HG03521 (cell line): ENCODE data around the gene BPIFB2.
"Not testable (repeated sequence)": the region's sequence is repeated elsewhere in the genome, so short reads cannot be mapped to it uniquely, and the experiment has no call there.

Source experiments
- ATAC-seq: cut with Tn5 transposase; IDR thresholded peaks from one replicate; pipeline ENCODE4 v1.9.1; 2021; ENCODE audit warnings: mild to moderate bottlenecking, moderate library complexity; ENCODE audit not compliant: unreplicated experiment

The BPIFB2 gene

GRCh38 chr20:33034115-33034514, 26.6 kb downstream of the BPIFB2 start:
- ATAC-seq, result no peak

DNA sequence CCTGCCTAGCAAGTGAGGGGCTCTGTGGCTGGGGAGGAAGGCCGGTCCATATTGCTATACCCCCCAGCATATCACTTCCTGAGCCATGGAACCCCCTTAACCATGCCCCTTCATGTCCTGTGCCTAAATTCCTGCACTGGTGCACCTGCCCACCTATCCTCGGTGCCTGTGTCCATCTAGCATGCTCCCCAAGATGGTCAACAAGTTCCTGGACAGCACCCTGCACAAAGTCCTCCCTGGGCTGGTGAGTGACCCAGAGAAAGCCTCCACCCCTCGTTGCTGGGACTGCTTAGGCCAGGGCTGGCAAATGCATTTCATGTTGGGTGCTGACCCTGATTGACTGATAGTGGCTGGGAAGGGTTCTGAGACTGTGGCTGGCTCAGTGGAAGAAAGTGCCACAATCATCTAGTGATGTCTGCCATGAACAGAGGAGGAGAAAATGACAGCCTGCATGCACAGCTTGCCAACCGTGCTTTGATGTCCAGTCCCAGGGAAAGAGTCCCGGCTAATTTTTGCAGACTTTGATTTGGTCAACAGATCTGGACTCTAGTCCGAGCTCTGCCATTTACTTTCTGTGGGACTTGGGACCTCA, 27.5 kb downstream of the BPIFB2 start:
- ATAC-seq, result no peak

DNA sequence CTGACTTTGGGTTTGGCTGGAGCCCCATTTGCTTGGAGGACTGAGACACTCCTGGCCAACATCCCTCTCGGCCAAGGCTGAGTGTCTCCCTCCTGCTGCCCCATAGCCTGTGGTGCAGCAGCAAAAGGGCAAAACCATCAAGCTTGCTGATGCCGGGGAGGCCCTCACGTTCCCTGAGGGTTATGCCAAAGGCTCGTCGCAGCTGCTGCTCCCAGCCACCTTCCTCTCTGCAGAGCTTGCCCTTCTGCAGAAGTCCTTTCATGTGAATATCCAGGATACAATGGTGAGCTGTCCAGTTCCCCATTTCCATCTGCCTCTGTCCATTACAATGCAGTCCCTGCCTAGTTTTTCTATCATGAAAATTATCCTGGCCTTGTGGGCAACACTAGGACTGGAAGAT, 30.0 kb downstream of the BPIFB2 start:
- no peak for ATAC-seq

- no peak for ATAC-seq
Observed at GRCh38 chr20:33038243-33038642, 30.7 kb downstream of the BPIFB2 start.

GRCh38 chr20:33042430-33042829, 34.9 kb downstream of the BPIFB2 start:
- no peak for ATAC-seq

- no peak for ATAC-seq
Observed at GRCh38 chr20:33042983-33043730, 35.7 kb downstream of the BPIFB2 start.

DNA sequence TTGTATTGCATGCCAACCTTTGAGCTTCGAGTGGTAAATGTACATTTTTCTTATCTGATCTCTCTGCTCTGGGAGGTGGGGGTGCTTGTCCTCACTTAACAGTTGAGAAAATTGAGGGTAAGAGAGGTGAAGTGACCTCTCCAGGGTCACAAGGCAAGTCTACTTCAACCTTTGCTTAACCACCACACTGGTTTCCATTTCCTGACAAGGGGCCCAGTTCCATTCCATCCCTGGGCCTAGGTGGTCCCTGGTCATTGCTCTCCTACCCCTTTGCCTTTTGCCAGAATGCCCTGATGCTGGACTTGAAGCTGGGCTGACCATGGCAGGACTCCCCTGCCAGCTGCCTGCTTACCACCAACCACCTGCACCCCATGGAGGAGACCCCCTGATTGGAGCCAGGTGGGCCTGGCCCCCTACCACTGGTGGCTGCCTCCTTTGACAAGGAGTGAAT, 36.3 kb downstream of the BPIFB2 start:
- no peak for ATAC-seq

DNA sequence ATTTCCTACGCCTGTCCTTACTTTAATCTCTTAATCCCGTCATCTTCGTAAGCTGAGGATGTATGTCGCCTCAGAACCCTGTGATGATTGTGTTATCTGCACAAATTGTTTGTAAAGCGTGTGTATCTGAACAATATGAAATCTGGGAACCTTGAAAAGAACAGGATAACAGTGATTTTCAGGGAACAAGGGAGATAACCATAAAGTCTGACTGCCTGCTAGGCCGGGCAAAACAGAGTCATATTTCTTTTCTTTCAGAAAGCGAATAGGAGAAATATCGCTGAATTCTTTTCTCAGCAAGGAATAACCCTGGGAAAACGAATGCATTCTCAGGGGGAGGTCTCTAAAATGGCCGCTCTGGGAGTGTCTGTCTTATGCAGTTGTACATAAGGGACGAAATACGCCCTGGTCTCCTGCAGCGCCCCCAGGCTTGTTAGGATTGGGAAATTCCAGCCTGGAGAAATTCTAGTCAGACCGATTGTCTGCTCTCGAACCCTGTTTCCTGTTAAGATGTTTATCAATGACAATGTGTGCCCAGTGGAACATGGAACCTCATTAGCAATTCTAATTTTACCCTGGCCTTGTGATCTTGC, 37.7 kb downstream of the BPIFB2 start:
- ATAC-seq, result not testable (repeated sequence)

- ATAC-seq, result no peak
Observed at GRCh38 chr20:33046412-33046811, 38.9 kb downstream of the BPIFB2 start.

GRCh38 chr20:33051333-33051732, 43.8 kb downstream of the BPIFB2 start:
- ATAC-seq, result no peak

DNA sequence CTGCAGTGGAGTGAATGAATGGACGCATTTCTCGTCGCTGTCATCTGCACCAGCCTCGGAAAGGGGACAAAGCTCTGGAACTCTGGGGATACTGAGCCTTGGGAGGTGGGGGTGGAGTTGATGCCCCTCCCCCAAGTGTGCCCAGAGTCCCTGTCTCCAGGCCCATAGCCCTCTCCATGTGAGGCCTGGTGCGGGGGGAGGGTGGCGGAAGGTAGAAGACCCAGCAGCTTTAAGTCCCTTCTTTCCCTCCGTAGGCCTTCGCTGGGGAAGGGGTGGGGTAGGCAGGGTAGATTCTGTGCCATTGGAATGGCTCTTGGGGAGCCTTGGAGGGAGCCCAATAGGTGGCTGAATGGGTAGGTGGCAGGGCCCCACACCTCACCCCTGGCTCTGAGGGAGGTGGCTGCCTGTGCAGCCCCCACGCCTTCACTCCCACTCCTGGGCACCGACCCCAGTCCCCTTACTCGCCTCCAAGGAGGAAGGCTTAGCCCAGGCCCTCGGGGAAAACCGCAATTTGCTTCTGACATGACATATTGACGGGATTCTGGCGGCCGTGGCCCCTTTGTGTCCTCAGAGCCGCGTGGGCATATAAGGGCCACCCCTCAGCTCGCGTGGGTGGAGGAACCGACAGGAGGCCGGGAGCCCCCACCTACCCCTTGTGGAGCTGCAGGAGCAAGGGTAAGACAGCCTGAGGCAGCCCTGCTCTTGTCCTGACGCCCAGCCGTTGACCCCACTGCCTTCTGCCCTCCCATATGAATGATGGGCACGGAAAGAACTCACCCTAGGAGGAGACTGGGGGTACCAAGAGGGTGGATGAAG, 46.0 kb downstream of the BPIFB2 start, which contains the start of gene BPIFB3:
TSS of gene BPIFB3 (plus strand) at position 613 of the 816 bp plus-strand sequence. CDS start 1,533 bp downstream, outside the sequence.
- ATAC-seq, result no peak

DNA sequence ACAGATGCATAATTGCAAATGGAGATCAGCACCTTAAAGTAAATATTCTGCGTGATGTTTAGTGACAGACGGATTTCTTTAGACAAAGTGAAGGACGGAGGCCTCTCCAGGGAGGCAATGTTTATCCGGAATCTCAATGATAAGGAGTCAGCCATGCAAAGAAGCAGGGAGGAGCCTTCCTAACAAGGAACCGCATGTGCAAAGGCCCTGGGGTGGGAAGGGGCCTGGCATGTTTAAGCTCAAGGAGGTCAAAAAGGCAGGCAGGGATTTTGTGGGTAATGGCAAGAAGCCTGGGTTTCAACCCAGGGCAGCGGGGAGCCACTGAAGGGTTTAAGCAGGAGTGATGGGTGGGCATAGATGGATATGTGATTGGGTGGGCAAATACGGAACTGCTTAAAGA, 46.9 kb downstream of the BPIFB2 start:
- no peak for ATAC-seq

- ATAC-seq, result no peak
Observed at GRCh38 chr20:33054791-33055190, 47.3 kb downstream of the BPIFB2 start.

DNA sequence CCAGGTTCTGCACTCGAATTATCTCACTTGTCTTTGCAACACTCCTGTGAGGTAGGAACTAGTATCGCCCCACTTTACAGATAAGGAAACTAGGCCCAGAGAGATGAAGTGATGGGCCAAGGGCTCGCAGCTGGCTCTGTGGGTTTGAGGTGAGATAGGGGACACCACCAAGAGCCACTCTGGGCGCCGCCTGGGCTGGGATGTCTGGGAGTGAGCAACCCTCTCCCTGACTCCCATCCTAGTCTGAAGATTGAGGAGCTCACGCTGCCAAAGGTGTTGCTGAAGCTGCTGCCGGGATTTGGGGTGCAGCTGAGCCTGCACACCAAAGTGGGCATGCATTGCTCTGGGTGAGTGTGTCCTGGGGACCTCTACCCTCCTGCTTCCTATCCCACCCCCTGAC, 51.6 kb downstream of the BPIFB2 start:
- ATAC-seq, result no peak

DNA sequence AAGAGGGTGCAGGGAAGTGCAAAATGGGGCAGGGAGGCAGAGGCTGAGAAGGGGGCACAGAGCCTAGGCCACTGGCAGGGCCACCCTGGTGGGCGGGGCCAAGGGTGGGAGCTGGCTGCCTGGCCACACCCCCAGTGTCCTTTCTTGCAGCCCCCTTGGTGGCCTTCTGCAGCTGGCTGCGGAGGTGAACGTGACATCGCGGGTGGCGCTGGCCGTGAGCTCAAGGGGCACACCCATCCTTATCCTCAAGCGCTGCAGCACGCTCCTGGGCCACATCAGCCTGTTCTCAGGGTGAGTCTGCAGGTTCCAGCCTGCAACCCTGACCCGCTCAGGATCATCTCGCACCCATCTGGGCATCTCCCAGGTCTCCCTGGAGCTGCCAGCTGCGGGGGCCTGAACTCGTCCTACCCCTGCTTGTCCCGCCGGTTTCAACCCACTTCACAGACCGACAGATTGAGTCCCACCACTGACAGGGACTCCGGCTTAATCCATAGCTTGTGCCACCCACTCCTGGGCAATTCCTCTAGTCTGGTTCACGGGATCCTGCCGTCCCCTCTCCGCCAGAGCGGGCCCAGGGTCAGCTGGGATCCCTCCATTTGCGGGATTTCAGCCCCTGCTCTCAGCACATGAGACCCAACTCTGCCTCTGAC, 52.4 kb downstream of the BPIFB2 start:
- ATAC-seq, result no peak

- ATAC-seq, result no peak
Observed at GRCh38 chr20:33061658-33062028, 54.1 kb downstream of the BPIFB2 start.

DNA sequence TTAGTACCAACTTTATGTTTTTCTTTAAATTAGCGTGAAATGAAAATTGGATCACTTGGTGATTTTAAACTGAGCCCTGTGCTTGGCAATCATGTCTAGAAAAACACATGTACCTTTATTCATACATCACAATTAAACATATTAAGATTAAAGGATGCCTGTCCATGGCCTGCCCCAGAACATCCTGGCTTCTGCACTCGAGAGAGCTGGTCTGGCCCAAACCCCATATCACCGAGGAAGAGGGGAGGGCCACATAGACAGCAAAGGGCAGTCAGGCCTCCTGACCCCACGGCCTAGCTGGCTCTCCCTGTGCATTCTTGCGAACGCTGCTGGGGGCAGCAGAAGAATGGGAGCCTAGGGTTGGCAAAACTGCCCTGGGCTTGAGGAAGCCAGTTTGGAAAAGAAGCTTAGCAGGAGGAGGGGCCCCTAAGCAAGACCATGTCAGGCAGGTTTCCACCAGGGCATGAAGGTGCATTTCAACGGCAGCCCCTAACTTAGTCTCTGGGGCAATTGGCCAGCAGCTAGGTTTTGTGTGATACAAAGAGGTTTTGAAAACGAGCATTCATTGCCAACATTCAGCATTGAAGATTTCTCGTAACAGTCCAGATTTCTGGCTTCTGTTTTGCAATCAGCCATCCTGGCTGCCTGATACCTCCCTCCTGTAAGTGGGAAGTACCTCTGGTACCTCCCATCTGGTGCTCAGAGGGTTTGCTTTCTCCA, 54.8 kb downstream of the BPIFB2 start:
- no peak for ATAC-seq

GRCh38 chr20:33062825-33063149, 55.3 kb downstream of the BPIFB2 start:
- ATAC-seq, result no peak

GRCh38 chr20:33063271-33063670, 55.8 kb downstream of the BPIFB2 start:
- ATAC-seq, result no peak

DNA sequence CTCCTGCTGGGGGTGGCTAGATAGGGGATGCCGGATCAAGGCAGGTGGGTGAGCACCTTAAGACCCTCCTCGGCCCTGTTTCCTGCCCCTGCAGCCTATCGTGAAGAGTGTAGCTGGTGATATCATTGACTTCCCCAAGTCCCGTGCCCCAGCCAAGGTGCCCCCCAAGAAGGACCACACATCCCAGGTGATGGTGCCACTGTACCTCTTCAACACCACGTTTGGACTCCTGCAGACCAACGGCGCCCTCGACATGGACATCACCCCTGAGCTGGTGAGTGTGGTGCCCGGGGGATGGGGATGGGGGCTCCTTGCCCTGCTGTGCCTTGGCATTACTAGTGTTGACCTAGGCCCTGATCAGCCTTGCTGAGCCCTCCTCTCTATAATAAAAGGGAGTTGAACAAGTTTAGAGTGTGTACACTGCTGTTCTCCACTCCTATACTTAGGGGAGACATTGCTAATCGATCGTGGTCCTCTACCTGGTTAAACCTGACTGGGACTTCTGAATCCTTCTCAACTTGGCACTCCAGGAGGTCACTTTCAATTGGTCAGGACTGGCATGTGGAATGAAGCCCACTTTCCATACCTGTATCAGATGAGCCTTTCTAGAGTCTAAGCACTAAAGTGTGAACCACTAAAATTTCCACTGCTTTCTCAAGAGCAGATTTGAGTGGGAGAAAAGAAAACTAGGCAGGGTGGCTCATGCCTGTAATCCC, 57.2 kb downstream of the BPIFB2 start:
- no peak for ATAC-seq
